B cell (primary cell): ENCODE measurements around the gene GLI3. TPM values are rescaled to one million over a fixed set of nuclear protein-coding genes. Genes with fewer than 3 reads are reported as not detected.

Experiments used
- ATAC-seq: fragments of 200-7000 bp; cut with Tn5 transposase; one replicate; pipeline ENCODE4 v1.10.0; 2021; ENCODE audit warnings: low read depth, mild to moderate bottlenecking, moderate number of reproducible peaks, moderate library complexity
- CTCF ChIA-PET: fragments of 350-600 bp; sonication (Branson Sonifier 250); formaldehyde crosslinking; loops from one replicate; lab custom pipeline; 2021; ENCODE audit warnings: antibody characterized with exemption, inconsistent platforms; lab: Charles Lee
- POLR2A ChIA-PET: fragments of 350-600 bp; sonication (Branson Sonifier 250); formaldehyde crosslinking; loops from one replicate; lab custom pipeline; 2021; ENCODE audit warnings: antibody characterized with exemption; lab: Charles Lee
- DNase-seq: peaks from one replicate; pipeline ENCODE4 v3.0.0; 2013
- H2AFZ ChIP-seq: 2 replicates; pipeline ENCODE4 v1.6.1; 2012; ENCODE audit warnings: mild to moderate bottlenecking, low read depth, low read length; ENCODE audit not compliant: insufficient read depth, poor library complexity, severe bottlenecking
- H3K27ac ChIP-seq, 2 donors: 1 replicate in 1 of 2; 2 replicates in 1 of 2; pipeline ENCODE4 v1.5.1; 2012 to 2013; ENCODE audit warnings: low read length in 2 of 2, mild to moderate bottlenecking in 2 of 2, moderate library complexity in 1 of 2
- H3K27me3 ChIP-seq, 4 experiments: fragments of 200-600 bp in 1 of 4; sonication (generic) in 1 of 4; replicated peaks in 1 of 4; 1 replicate in 2 of 4; 2 replicates in 2 of 4; pipeline versions ENCODE4 v1.6.1 to v1.7.0; 2013 to 2016; ENCODE audit warnings: low read length in 3 of 4, mild to moderate bottlenecking in 2 of 4, mixed read lengths in 1 of 4, moderate library complexity in 1 of 4; ENCODE audit not compliant: insufficient read depth in 4 of 4, control insufficient read depth in 3 of 4; ENCODE audit errors: control extremely low read depth in 1 of 4
- H3K36me3 ChIP-seq, 2 experiments: replicated peaks in 1 of 2; 1 replicate in 1 of 2; 2 replicates in 1 of 2; pipeline versions ENCODE4 v1.6.1 to v1.7.1; 2013; ENCODE audit warnings: low read length in 1 of 2; ENCODE audit not compliant: insufficient read depth in 2 of 2, control insufficient read depth in 1 of 2; ENCODE audit errors: control extremely low read depth in 1 of 2, extremely low read depth in 1 of 2
- H3K4me1 ChIP-seq, 2 donors: fragments of 200-600 bp in 1 of 2; sonication (generic) in 1 of 2; 1 replicate in 1 of 2; 2 replicates in 1 of 2; pipeline versions ENCODE4 v1.5.1 to v1.6.1; 2013 to 2017; ENCODE audit warnings: low read length in 2 of 2; ENCODE audit not compliant: control insufficient read depth in 2 of 2, insufficient read depth in 2 of 2
- H3K4me2 ChIP-seq: replicated peaks from 2 replicates; pipeline ENCODE3; 2012; ENCODE audit warnings: mild to moderate bottlenecking, low read depth, low read length; ENCODE audit not compliant: poor library complexity, severe bottlenecking
- H3K4me3 ChIP-seq, 5 experiments: fragments of 200-600 bp in 1 of 5; sonication (generic) in 1 of 5; 1 replicate in 3 of 5; 2 replicates in 2 of 5; pipeline versions ENCODE4 v1.5.1 to v1.7.0; 2011 to 2016; ENCODE audit warnings: low read length in 4 of 5, mild to moderate bottlenecking in 4 of 5, low read depth in 2 of 5, control low read depth in 1 of 5, moderate library complexity in 1 of 5; ENCODE audit not compliant: insufficient read depth in 1 of 5; ENCODE audit errors: control extremely low read depth in 1 of 5, extremely low read depth in 1 of 5
- H3K79me2 ChIP-seq: fragments of 200-600 bp; sonication (generic); one replicate; pipeline ENCODE4 v1.6.0; 2016; ENCODE audit warnings: low read length; ENCODE audit not compliant: control insufficient read depth, insufficient read depth
- H3K9ac ChIP-seq: fragments of 200-600 bp; sonication (generic); 2 replicates; pipeline ENCODE4 v1.6.1; 2017; ENCODE audit warnings: mild to moderate bottlenecking, low read length, moderate library complexity
- H3K9me3 ChIP-seq, 3 donors: one replicate each; pipeline versions ENCODE4 v1.6.1 to v1.7.1; 2013; ENCODE audit warnings: low read length in 2 of 3; ENCODE audit not compliant: control insufficient read depth in 2 of 3, insufficient read depth in 1 of 3; ENCODE audit errors: control extremely low read depth in 1 of 3
- H4K20me1 ChIP-seq: 2 replicates; pipeline ENCODE4 v1.6.0; 2012; ENCODE audit warnings: mild to moderate bottlenecking, low read length; ENCODE audit not compliant: insufficient read depth, control insufficient read depth, poor library complexity, severe bottlenecking
- H3K27ac Mint-ChIP-seq: one replicate; pipeline ENCODE4 v1.8.0; 2021; ENCODE audit warnings: mixed read lengths
- H3K27me3 Mint-ChIP-seq: one replicate; pipeline ENCODE4 v1.8.0; 2021; ENCODE audit warnings: mixed read lengths
- H3K4me1 Mint-ChIP-seq: one replicate; pipeline ENCODE4 v1.8.0; 2021; ENCODE audit warnings: mixed read lengths
- H3K4me3 Mint-ChIP-seq: one replicate; pipeline ENCODE4 v1.8.0; 2021; ENCODE audit warnings: mixed read lengths
- H3K9me3 Mint-ChIP-seq: one replicate; pipeline ENCODE4 v1.8.0; 2022; ENCODE audit warnings: mixed read lengths; ENCODE audit not compliant: insufficient read depth
- CTCF ChIP-seq: fragments of 200-600 bp; IDR thresholded peaks from one replicate; pipeline ENCODE4 v1.8.0; 2022; ENCODE audit warnings: antibody characterized with exemption, mild to moderate bottlenecking
- EZH2 ChIP-seq: IDR thresholded peaks from 2 replicates; pipeline ENCODE4 v1.6.1; 2012; ENCODE audit warnings: borderline replicate concordance, low read depth, mild to moderate bottlenecking, moderate library complexity, low read length; ENCODE audit not compliant: insufficient read depth, poor library complexity, severe bottlenecking
- WGBS: methylation state at CpG from one replicate; pipeline ENCODE4 v1.1.5; 2013; ENCODE audit warnings: missing lambda C conversion rate; ENCODE audit not compliant: insufficient coverage; 5-methylcytosine and 5-hydroxymethylcytosine counted together
- intact Hi-C: fragments of 100-400 bp; cut with micrococcal nuclease; formaldehyde crosslinking; loops from one replicate; pipeline ENCODE4 v1.10.0; 2022
- polyA plus RNA-seq: library from polyadenylated mRNA; depleted of rRNA; stranded (reverse); fragments of >200 nt; gene quantifications from 2 replicates; pipeline ENCODE4 v1.2.3, GENCODE V29; 2012
- total RNA-seq, 2 donors: library from RNA; stranded (reverse); fragments of 120-200 nt in 1 of 2; gene quantifications; 1 replicate in 1 of 2; 2 replicates in 1 of 2; pipeline versions ENCODE4 v1.2.3 to v1.2.4, GENCODE V29; 2013 to 2022

GLI3 gene
- total and polyA plus RNA-seq, 2 donors (not counting 1 experiment from before 2014, with no cell fraction given) = not detected

- ATAC-seq = no peak
- peaks cover 2% of the 10 kb centered on the region for H3K4me1 Mint-ChIP-seq
These were observed 32.2 kb upstream of the GLI3 start for GRCh38 chr7:42269161-42269560.

GRCh38 chr7:42264702-42265101, 27.7 kb upstream of the GLI3 start:
- Histone ChIP-seq H3K4me3 (no peak overlapping the region), H2AFZ (no peak overlapping the region), H3K36me3 (no peaks in the 10 kb centered on the region), H3K9me3 (no peaks in the 10 kb centered on the region), H3K27ac (no peak overlapping the region), H3K9ac (no peak overlapping the region), H3K27me3 (no peaks in the 10 kb centered on the region), H3K4me1 (no peaks in the 10 kb centered on the region), H3K79me2 (no peaks in the 10 kb centered on the region), H3K4me2 (no peak overlapping the region), H4K20me1 (no peaks in the 10 kb centered on the region)
- Mint-ChIP-seq H3K4me3 (no peak overlapping the region), H3K27ac (no peak overlapping the region), H3K27me3 (peaks cover 3% of the 10 kb centered on the region), H3K9me3 (no peaks in the 10 kb centered on the region), H3K4me1 (no peaks in the 10 kb centered on the region)
- DNase-seq (no peak), ATAC-seq (no peak)
- intact Hi-C loops = no loop called here
- TF ChIP-seq CTCF = no peak
- no peak for TF ChIP-seq EZH2
- POLR2A ChIA-PET = no interaction called here
- CTCF ChIA-PET = no interaction called here
- WGBS = no CpG with 5 or more reads among the region's 4 CpGs

More at GRCh38 chr7:42269161-42269560, 32.2 kb upstream of the GLI3 start:
- Histone ChIP-seq H4K20me1 (no peaks in the 10 kb centered on the region), H3K4me1 (no peaks in the 10 kb centered on the region), H3K36me3 (no peaks in the 10 kb centered on the region), H3K4me2 (no peak overlapping the region), H3K27ac (no peak overlapping the region), H3K9me3 (no peaks in the 10 kb centered on the region), H3K79me2 (no peaks in the 10 kb centered on the region), H3K4me3 (no peak overlapping the region), H3K27me3 (no peaks in the 10 kb centered on the region), H3K9ac (no peak overlapping the region), H2AFZ (no peak overlapping the region)
- intact Hi-C loops = no loop called here
- H3K4me3 Mint-ChIP-seq = no peak overlapping the region
- no peaks in the 10 kb centered on the region for H3K9me3 Mint-ChIP-seq
- ChIA-PET CTCF (no interaction called here), POLR2A (no interaction called here)
- H3K27ac Mint-ChIP-seq = no peak overlapping the region
- 29% methylated on average over 1 of the region's 4 CpGs for WGBS
- no peak for TF ChIP-seq EZH2
- no peak for TF ChIP-seq CTCF
- DNase-seq = no peak
- peaks cover 9% of the 10 kb centered on the region for H3K27me3 Mint-ChIP-seq
